Astrocyte of the cerebellum (primary cell): ENCODE results near the gene ADGRB3.

Source experiments
- DNase-seq: peaks from one replicate; pipeline ENCODE4 v3.0.0-alpha.2; 2011; ENCODE audit warnings: low read depth
- H3K4me3 ChIP-seq: 2 replicates; pipeline ENCODE4 v1.5.1; 2011; ENCODE audit warnings: mild to moderate bottlenecking, low read depth, low read length, moderate library complexity
- CTCF ChIP-seq: IDR thresholded peaks from 2 replicates; pipeline ENCODE4 v1.5.1; 2012; ENCODE audit warnings: low read length, low read depth, moderate library complexity, mild to moderate bottlenecking; ENCODE audit errors: missing control alignments
- in situ Hi-C: cut with HindIII; loops from 2 replicates; pipeline ENCODE4 v1.10.0; 2017; ENCODE audit warnings: low sequenced_read_pairs

The ADGRB3 gene

DNA sequence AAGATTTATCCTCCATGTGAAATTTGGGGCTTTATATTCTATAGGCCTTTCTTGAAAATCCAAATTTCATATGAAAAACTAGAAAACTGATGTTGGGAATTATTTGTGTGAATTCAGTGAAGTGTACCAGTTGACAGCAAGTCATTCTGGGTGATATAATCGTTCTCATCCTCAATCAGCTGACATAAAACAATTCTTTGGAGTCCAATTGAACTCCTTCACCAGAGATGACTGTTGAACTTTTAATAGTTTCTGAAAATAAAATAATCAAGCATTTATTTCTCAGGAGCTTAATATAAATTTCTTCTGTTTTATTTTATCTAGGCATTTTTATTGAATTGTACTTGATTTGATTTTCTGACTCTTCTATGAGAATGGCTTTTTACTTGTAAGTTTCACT is 92.6 kb downstream of the ADGRB3 start:
- in situ Hi-C loops: no loop called here
- DNase-seq: no peak
- TF ChIP-seq CTCF: no peak
- no peak overlapping the region for H3K4me3 ChIP-seq

- TF ChIP-seq CTCF: no peak
- in situ Hi-C loops: no loop called here
- no peak for DNase-seq
- H3K4me3 ChIP-seq: no peak overlapping the region
Observed at GRCh38 chr6:68728159-68728979, 93.3 kb downstream of the ADGRB3 start.

DNA sequence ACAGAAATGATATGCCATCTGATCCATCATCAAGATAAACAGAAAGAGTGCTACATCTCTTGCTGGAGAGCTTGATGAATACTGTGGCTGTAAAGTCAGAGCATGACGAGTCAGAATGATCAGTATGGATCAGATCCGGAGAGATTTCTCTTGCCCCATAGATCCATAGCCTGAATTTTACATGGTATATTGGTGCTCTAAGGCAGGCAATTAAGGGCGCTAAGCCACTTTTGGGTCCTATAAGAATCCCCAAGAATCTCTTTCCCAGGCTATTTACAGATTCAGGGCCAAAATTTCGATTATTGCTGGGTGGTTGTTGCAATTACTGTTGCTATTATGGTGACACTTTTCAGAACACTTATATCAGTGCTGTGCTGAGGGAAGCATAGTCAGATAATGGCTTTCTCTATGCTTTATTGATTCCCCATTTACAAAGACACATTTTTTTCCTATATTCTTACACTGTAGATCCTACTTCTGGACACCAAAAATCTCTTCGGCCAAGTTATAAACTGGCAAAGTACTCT is 94.4 kb downstream of the ADGRB3 start:
- no peak overlapping the region for H3K4me3 ChIP-seq
- in situ Hi-C loops: no loop called here
- no peak for DNase-seq
- no peak for TF ChIP-seq CTCF

- TF ChIP-seq CTCF: no peak
- in situ Hi-C loops: no loop called here
- H3K4me3 ChIP-seq: no peak overlapping the region
- no peak for DNase-seq
Observed at GRCh38 chr6:68730291-68731054, 95.4 kb downstream of the ADGRB3 start.

DNA sequence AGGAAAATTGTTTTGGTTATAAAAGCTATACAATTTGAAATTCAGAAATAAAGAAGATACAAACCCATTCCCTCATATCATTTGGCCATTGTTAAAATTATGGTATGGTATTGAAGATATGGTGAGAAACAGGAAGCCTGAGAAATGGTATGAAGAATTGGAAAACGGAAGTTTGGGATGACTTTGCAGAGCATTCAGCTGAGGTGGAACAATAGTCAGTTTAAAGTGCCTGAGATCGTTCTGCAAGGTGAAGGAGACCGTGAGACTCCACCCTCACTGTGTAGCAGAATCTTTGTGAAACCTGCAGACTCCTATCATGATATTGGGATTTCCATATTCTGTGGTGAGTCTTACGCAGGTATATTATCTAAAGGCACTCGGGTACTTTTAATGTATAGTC is 97.3 kb downstream of the ADGRB3 start:
- H3K4me3 ChIP-seq: no peak overlapping the region
- DNase-seq: no peak
- TF ChIP-seq CTCF: no peak
- in situ Hi-C loops: no loop called here

- in situ Hi-C loops: no loop called here
- H3K4me3 ChIP-seq: no peak overlapping the region
- no peak for DNase-seq
- no peak for TF ChIP-seq CTCF
Observed at GRCh38 chr6:68735866-68736265, 100.8 kb downstream of the ADGRB3 start.
